H1 (cell line): ENCODE results near the gene VWA5A. TPM values are rescaled to one million over a fixed set of nuclear protein-coding genes. Genes with fewer than 3 reads are reported as not detected.

Source experiments
- CTCF ChIA-PET: fragments of 300-600 bp; sonication (Branson Sonifier 250); formaldehyde crosslinking; loops from one replicate; lab custom pipeline; 2021; ENCODE audit not compliant: partially characterized antibody; lab: Charles Lee
- POLR2A ChIA-PET: fragments of 300-600 bp; sonication (Branson Sonifier 250); formaldehyde crosslinking; loops from one replicate; lab custom pipeline; 2021; ENCODE audit warnings: inconsistent platforms; ENCODE audit not compliant: partially characterized antibody; lab: Charles Lee
- DNase-seq, 2 experiments: peaks; one replicate each; pipeline versions ENCODE4 v3.0.0 to v3.0.0-alpha.2; 2010 to 2022; ENCODE audit warnings: low spot score in 2 of 2, low read depth in 1 of 2, mixed read lengths in 1 of 2
- FAIRE-seq: peaks from 2 replicates; lab custom pipeline; 2011; peaks lifted over from hg19 to GRCh38; lab: Jason Lieb, UNC
- H2AFZ ChIP-seq: 2 replicates; pipeline ENCODE4 v1.8.1; 2012; ENCODE audit warnings: low read length, inconsistent platforms
- H2AK5ac ChIP-seq: 2 replicates; pipeline ENCODE4 v1.6.1; 2013; ENCODE audit warnings: low read depth, low read length
- H2BK120ac ChIP-seq: replicated peaks from 2 replicates; pipeline ENCODE3; 2013; ENCODE audit warnings: low read depth, low read length, inconsistent platforms
- H2BK12ac ChIP-seq: 2 replicates; pipeline ENCODE4 v1.6.1; 2013; ENCODE audit warnings: low read depth, low read length
- H2BK15ac ChIP-seq: 2 replicates; pipeline ENCODE4 v1.6.1; 2013; ENCODE audit warnings: low read length
- H2BK20ac ChIP-seq: 2 replicates; pipeline ENCODE4 v1.6.1; 2013; ENCODE audit warnings: low read length
- H2BK5ac ChIP-seq: 2 replicates; pipeline ENCODE4 v1.6.1; 2013; ENCODE audit warnings: low read depth, low read length
- H3K14ac ChIP-seq: 2 replicates; pipeline ENCODE4 v1.6.1; 2013; ENCODE audit warnings: inconsistent platforms; ENCODE audit not compliant: insufficient read length
- H3K18ac ChIP-seq: 2 replicates; pipeline ENCODE4 v1.6.1; 2013; ENCODE audit warnings: low read length; ENCODE audit errors: extremely low read depth
- H3K23ac ChIP-seq: 2 replicates; pipeline ENCODE4 v1.6.1; 2013; ENCODE audit warnings: inconsistent platforms; ENCODE audit not compliant: insufficient read length
- H3K23me2 ChIP-seq: 2 replicates; pipeline ENCODE4 v1.6.1; 2013; ENCODE audit warnings: low read depth, low read length
- H3K27ac ChIP-seq: 2 replicates; pipeline ENCODE4 v1.6.1; 2011; ENCODE audit warnings: low read depth, low read length, inconsistent platforms
- H3K27me3 ChIP-seq, 4 experiments: replicated peaks in 1 of 4; 1 replicate in 1 of 4; 2 replicates in 3 of 4; pipeline versions ENCODE4 v1.6.1 to v1.8.1; 2011 to 2013; ENCODE audit warnings: low read length in 3 of 4, mild to moderate bottlenecking in 3 of 4, inconsistent platforms in 2 of 4, mixed read lengths in 2 of 4, moderate library complexity in 1 of 4; ENCODE audit not compliant: control insufficient read depth in 3 of 4, insufficient read depth in 3 of 4; ENCODE audit errors: extremely low read depth in 1 of 4
- H3K36me3 ChIP-seq, 4 experiments: 2 replicates each; pipeline versions ENCODE4 v1.6.1 to v1.8.1; 2011 to 2013; ENCODE audit warnings: mild to moderate bottlenecking in 4 of 4, low read length in 3 of 4, moderate library complexity in 2 of 4, control low read depth in 1 of 4, inconsistent platforms in 1 of 4; ENCODE audit not compliant: insufficient read depth in 4 of 4, control insufficient read depth in 2 of 4
- H3K4ac ChIP-seq: replicated peaks from 2 replicates; pipeline ENCODE3; 2013; ENCODE audit warnings: low read length, low read depth, mixed read lengths, inconsistent platforms; ENCODE audit not compliant: insufficient read length
- H3K4me1 ChIP-seq, 4 experiments: replicated peaks in 1 of 4; 1 replicate in 1 of 4; 2 replicates in 3 of 4; pipeline versions ENCODE4 v1.6.1 to v1.8.1; 2011 to 2013; ENCODE audit warnings: low read length in 3 of 4, inconsistent platforms in 2 of 4, mixed read lengths in 1 of 4; ENCODE audit not compliant: insufficient read depth in 4 of 4, control insufficient read depth in 3 of 4
- H3K4me2 ChIP-seq, 2 experiments: 2 replicates each; pipeline versions ENCODE4 v1.6.1 to v1.8.1; 2011 to 2013; ENCODE audit warnings: low read depth in 2 of 2, low read length in 2 of 2, control low read depth in 1 of 2, inconsistent platforms in 1 of 2, mild to moderate bottlenecking in 1 of 2; ENCODE audit not compliant: insufficient read depth in 1 of 2
- H3K4me3 ChIP-seq, 4 experiments: fragments of 200-600, 300-600 bp in 1 of 4; sonication (generic), shearing (Covaris generic), sonication (Bioruptor Twin) in 1 of 4; 2 replicates each; pipeline versions ENCODE4 v1.5.1 to v1.8.1; 2011 to 2016; ENCODE audit warnings: low read length in 4 of 4, low read depth in 3 of 4, control low read depth in 2 of 4, inconsistent platforms in 2 of 4, mild to moderate bottlenecking in 2 of 4, mixed read lengths in 1 of 4, moderate library complexity in 1 of 4; ENCODE audit not compliant: insufficient read depth in 2 of 4; ENCODE audit errors: extremely low read depth in 1 of 4
- H3K56ac ChIP-seq: replicated peaks from 2 replicates; pipeline ENCODE3; 2013; ENCODE audit warnings: low read depth, mild to moderate bottlenecking, mixed read lengths, low read length, inconsistent platforms; ENCODE audit not compliant: insufficient read length
- H3K79me1 ChIP-seq: 2 replicates; pipeline ENCODE4 v1.6.1; 2013; ENCODE audit warnings: low read depth, low read length, control low read depth
- H3K79me2 ChIP-seq, 2 experiments: 2 replicates each; pipeline versions ENCODE4 v1.6.1 to v1.8.1; 2012 to 2013; ENCODE audit warnings: low read length in 2 of 2, mild to moderate bottlenecking in 2 of 2, inconsistent platforms in 1 of 2; ENCODE audit not compliant: insufficient read depth in 2 of 2, control insufficient read depth in 1 of 2
- H3K9ac ChIP-seq, 4 experiments: replicated peaks in 1 of 4; 1 replicate in 1 of 4; 2 replicates in 3 of 4; pipeline versions ENCODE4 v1.6.1 to v1.8.1; 2011 to 2013; ENCODE audit warnings: low read depth in 3 of 4, low read length in 3 of 4, control low read depth in 2 of 4, mild to moderate bottlenecking in 2 of 4, moderate library complexity in 2 of 4, inconsistent platforms in 1 of 4; ENCODE audit errors: extremely low read depth in 1 of 4
- H3K9me3 ChIP-seq, 2 experiments: 2 replicates each; pipeline versions ENCODE4 v1.6.1 to v1.8.1; 2012 to 2013; ENCODE audit warnings: mild to moderate bottlenecking in 2 of 2, moderate library complexity in 2 of 2, control low read depth in 1 of 2, inconsistent platforms in 1 of 2, low read depth in 1 of 2, low read length in 1 of 2, mixed read lengths in 1 of 2; ENCODE audit not compliant: insufficient read depth in 2 of 2
- H4K20me1 ChIP-seq, 2 experiments: replicated peaks in 1 of 2; 2 replicates each; pipeline versions ENCODE3 to v1.8.1; 2011 to 2013; ENCODE audit warnings: inconsistent platforms in 2 of 2, low read length in 2 of 2, mild to moderate bottlenecking in 1 of 2; ENCODE audit not compliant: insufficient read depth in 2 of 2, control insufficient read depth in 1 of 2
- H4K5ac ChIP-seq: 2 replicates; pipeline ENCODE4 v1.6.1; 2013; ENCODE audit warnings: low read length, low read depth, mixed read lengths, inconsistent platforms; ENCODE audit not compliant: insufficient read length
- H4K8ac ChIP-seq: 2 replicates; pipeline ENCODE4 v1.8.0; 2013; ENCODE audit warnings: mild to moderate bottlenecking, moderate library complexity, low read length, inconsistent platforms; ENCODE audit not compliant: insufficient read depth; ENCODE audit errors: extremely low read depth
- H4K91ac ChIP-seq: replicated peaks from 2 replicates; pipeline ENCODE3; 2013; ENCODE audit warnings: low read length, mixed read lengths, inconsistent platforms; ENCODE audit not compliant: insufficient read length
- CBX8 ChIP-seq: fragments of 300-800, 300-1000 bp; sonication (generic); IDR thresholded peaks from 2 replicates; pipeline ENCODE4 v1.7.1; 2016; ENCODE audit warnings: low read depth, low read length, borderline replicate concordance
- CHD1 ChIP-seq: IDR thresholded peaks from 2 replicates; pipeline ENCODE4 v1.6.1; 2012; ENCODE audit warnings: low read depth, low read length, improper control_type of control experiment
- GABPA ChIP-seq: IDR thresholded peaks from 2 replicates; pipeline ENCODE4 v1.6.1; 2011; ENCODE audit warnings: mild to moderate bottlenecking, low read length, moderate library complexity, borderline replicate concordance; ENCODE audit not compliant: insufficient read depth
- MAFK ChIP-seq: IDR thresholded peaks from 2 replicates; pipeline ENCODE4 v1.6.1; 2012; ENCODE audit warnings: low read depth, mild to moderate bottlenecking, improper control_type of control experiment, low read length
- RBBP5 ChIP-seq: IDR thresholded peaks from 2 replicates; pipeline ENCODE4 v1.7.1; 2012; ENCODE audit warnings: low read depth, mild to moderate bottlenecking, inconsistent platforms, low read length, moderate library complexity, borderline replicate concordance
- RXRA ChIP-seq: IDR thresholded peaks from 2 replicates; pipeline ENCODE4 v1.6.1; 2011; ENCODE audit warnings: low read depth, mild to moderate bottlenecking, low read length, moderate library complexity; ENCODE audit not compliant: insufficient read depth
- TAF1 ChIP-seq: IDR thresholded peaks from 2 replicates; pipeline ENCODE4 v1.6.1; 2011; ENCODE audit warnings: mild to moderate bottlenecking, low read depth, low read length
- TEAD4 ChIP-seq: IDR thresholded peaks from 2 replicates; pipeline ENCODE4 v1.6.1; 2012; ENCODE audit warnings: low read depth, low read length, inconsistent platforms, mixed read lengths
- ZNF274 ChIP-seq: IDR thresholded peaks from 2 replicates; pipeline ENCODE4 v1.7.0; 2012; ENCODE audit warnings: low read length, borderline replicate concordance; ENCODE audit errors: extremely low read depth
- WGBS, 2 experiments: shearing (Covaris generic) in 1 of 2; methylation state at CpG; one replicate each; pipeline versions ENCODE4 v1.1.6 to v1.1.7; 2013 to 2015; ENCODE audit warnings: low lambda C conversion rate in 2 of 2, mixed read lengths in 2 of 2, inconsistent platforms in 1 of 2, low coverage in 1 of 2, missing lambda C conversion rate in 1 of 2; ENCODE audit not compliant: insufficient replicate concordance in 2 of 2, insufficient coverage in 1 of 2, insufficient read length in 1 of 2; ENCODE audit errors: extremely low coverage in 1 of 2, missing lambda C conversion rate in 1 of 2; 5-methylcytosine and 5-hydroxymethylcytosine counted together
- polyA plus RNA-seq, 7 experiments: library from polyadenylated mRNA; depleted of rRNA in 3 of 7; stranded (reverse) in 5 of 7; unstranded in 2 of 7; fragments of >200 nt in 5 of 7; fragments of 200-250 nt in 2 of 7; gene quantifications; 1 replicate in 5 of 7; 2 replicates in 1 of 7; 4 replicates in 1 of 7; pipeline versions ENCODE4 v1.2.1 to v1.2.3, GENCODE V29; 2011 to 2013; ENCODE audit warnings: missing spikeins in 2 of 7, mixed read lengths in 2 of 7
- total RNA-seq: library from RNA; stranded (reverse); fragmentation: NEBNext Ultra II Directional; extraction: Animal tissue kit (Norgen Biotek cat#: 25700); gene quantifications from 2 replicates; pipeline ENCODE4 v1.2.1, GENCODE V29; 2021
- TF ChIP-seq, protein P1 (sequence below), 3 experiments: IDR thresholded peaks; 1 replicate in 2 of 3; 2 replicates in 1 of 3; pipeline versions ENCODE4 v1.5.1 to v1.6.1; 2011; ENCODE audit warnings: low read length in 3 of 3, mild to moderate bottlenecking in 3 of 3, inconsistent platforms in 2 of 3, low read depth in 1 of 3, moderate library complexity in 1 of 3; ENCODE audit not compliant: insufficient read depth in 1 of 3; ENCODE audit errors: control extremely low read depth in 1 of 3
- TF ChIP-seq, protein P2 (sequence below): IDR thresholded peaks from 2 replicates; pipeline ENCODE4 v1.6.1; 2011; ENCODE audit warnings: low read length, improper control_type of control experiment

The VWA5A gene
- total and polyA plus RNA-seq, 2 of the 8 experiments (the other 6 are each of a cell fraction or from before 2014, with no cell fraction given), result 12.5 to 20.4 TPM

- DNase-seq (no peak), FAIRE-seq (no peak)
- H4K91ac ChIP-seq, result no peak overlapping the region
- H3K27ac ChIP-seq, result no peak overlapping the region
- no peak overlapping the region for H2AK5ac ChIP-seq
- no peak overlapping the region for H3K4me3 ChIP-seq
- no peaks in the 10 kb centered on the region for H3K36me3 ChIP-seq
- H3K4me1 ChIP-seq, result peaks cover 0 to 3% (median 2%) of the 10 kb centered on the region in 4 experiments; a peak in 3 of 7 replicates
- no peaks in the 10 kb centered on the region for H3K27me3 ChIP-seq
- H3K23me2 ChIP-seq, result no peaks in the 10 kb centered on the region
- no peaks in the 10 kb centered on the region for H3K79me2 ChIP-seq
- no peak overlapping the region for H2BK120ac ChIP-seq
- no peaks in the 10 kb centered on the region for H3K79me1 ChIP-seq
- WGBS, 2 experiments, result 94% methylated on average over 8 of the region's 8 CpGs; no CpG with 5 or more reads in 1 of the 2 experiments
- H3K9ac ChIP-seq, result no peak overlapping the region
- H4K8ac ChIP-seq, result no peak overlapping the region
- H3K23ac ChIP-seq, result no peak overlapping the region
- no peak overlapping the region for H3K56ac ChIP-seq
- H2BK12ac ChIP-seq, result no peak overlapping the region
- no peak overlapping the region for H3K18ac ChIP-seq
- H3K4me2 ChIP-seq, result no peak overlapping the region
- H4K5ac ChIP-seq, result no peak overlapping the region
- no peak overlapping the region for H3K14ac ChIP-seq
- no peak overlapping the region for H3K4ac ChIP-seq
- H2AFZ ChIP-seq, result peak overlapping the region; percentile 99
- no peaks in the 10 kb centered on the region for H3K9me3 ChIP-seq
- no peak overlapping the region for H2BK20ac ChIP-seq
- H2BK5ac ChIP-seq, result no peak overlapping the region
- H4K20me1 ChIP-seq, result no peaks in the 10 kb centered on the region
- H2BK15ac ChIP-seq, result no peak overlapping the region
- ChIA-PET POLR2A (no interaction called here), CTCF (interaction anchor here (0.7 to 6.7 kb wide), 33 partner anchors 9 to 599 kb away, joined by 3 to 43 read pairs (median 4); partner anchors contain the start of genes OR8B4 and VWA5A)
- TF ChIP-seq RXRA (no peak), CBX8 (no peak), TAF1 (no peak), RBBP5 (no peak), MAFK (no peak), GABPA (no peak), TEAD4 (no peak), ZNF274 (no peak), CHD1 (no peak)
- TF ChIP-seq, protein P1, sequence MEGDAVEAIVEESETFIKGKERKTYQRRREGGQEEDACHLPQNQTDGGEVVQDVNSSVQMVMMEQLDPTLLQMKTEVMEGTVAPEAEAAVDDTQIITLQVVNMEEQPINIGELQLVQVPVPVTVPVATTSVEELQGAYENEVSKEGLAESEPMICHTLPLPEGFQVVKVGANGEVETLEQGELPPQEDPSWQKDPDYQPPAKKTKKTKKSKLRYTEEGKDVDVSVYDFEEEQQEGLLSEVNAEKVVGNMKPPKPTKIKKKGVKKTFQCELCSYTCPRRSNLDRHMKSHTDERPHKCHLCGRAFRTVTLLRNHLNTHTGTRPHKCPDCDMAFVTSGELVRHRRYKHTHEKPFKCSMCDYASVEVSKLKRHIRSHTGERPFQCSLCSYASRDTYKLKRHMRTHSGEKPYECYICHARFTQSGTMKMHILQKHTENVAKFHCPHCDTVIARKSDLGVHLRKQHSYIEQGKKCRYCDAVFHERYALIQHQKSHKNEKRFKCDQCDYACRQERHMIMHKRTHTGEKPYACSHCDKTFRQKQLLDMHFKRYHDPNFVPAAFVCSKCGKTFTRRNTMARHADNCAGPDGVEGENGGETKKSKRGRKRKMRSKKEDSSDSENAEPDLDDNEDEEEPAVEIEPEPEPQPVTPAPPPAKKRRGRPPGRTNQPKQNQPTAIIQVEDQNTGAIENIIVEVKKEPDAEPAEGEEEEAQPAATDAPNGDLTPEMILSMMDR (IDR thresholded peaks at IDR 0.05; ENCODE audit: control extremely low read depth in 1 of 3, insufficient read depth in 1 of 3, low read depth in 1 of 3, low read length in 3 of 3), result no peak
- TF ChIP-seq, protein P2, sequence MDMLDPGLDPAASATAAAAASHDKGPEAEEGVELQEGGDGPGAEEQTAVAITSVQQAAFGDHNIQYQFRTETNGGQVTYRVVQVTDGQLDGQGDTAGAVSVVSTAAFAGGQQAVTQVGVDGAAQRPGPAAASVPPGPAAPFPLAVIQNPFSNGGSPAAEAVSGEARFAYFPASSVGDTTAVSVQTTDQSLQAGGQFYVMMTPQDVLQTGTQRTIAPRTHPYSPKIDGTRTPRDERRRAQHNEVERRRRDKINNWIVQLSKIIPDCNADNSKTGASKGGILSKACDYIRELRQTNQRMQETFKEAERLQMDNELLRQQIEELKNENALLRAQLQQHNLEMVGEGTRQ, result no peak
These were observed 43.1 kb upstream of the VWA5A start for GRCh38 chr11:124072147-124072546.
